Loucy (cell line): ENCODE measurements around the gene TRIO.
"Not testable (repeated sequence)": the region's sequence is repeated elsewhere in the genome, so short reads cannot be mapped to it uniquely, and the experiment has no call there.

Source experiments
- EZH2phosphoT487 ChIP-seq: fragments of 200-600 bp; IDR thresholded peaks from 2 replicates; pipeline ENCODE4 v1.6.1; 2018; ENCODE audit warnings: antibody characterized with exemption, mild to moderate bottlenecking, moderate library complexity, borderline replicate concordance
- TF ChIP-seq, protein P1 (sequence below): fragments of 200-600 bp; sonication (generic); conservative IDR thresholded peaks from 2 replicates; pipeline ENCODE4 v1.5.1; 2014; ENCODE audit warnings: mild to moderate bottlenecking, antibody characterized with exemption, low read length

DNA sequence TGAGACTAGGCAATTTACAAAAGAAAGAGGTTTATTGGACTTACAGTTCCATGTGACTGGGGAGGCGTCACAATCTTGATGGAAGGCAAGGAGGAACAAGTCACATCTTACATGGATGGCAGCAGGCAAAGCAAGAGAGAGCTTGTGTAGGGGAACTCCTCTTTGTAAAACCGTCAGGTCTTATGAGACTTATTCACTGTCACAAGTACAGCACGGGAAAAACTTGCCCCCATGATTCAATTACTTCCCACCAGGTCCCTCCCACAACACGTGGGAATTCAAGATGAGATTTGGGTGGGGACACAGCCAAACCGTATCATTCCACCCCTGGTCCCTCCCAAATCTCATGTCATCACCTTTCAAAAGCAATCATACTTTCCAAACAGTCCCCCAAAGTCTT lies 293.0 kb downstream of the TRIO start:
- TF ChIP-seq, protein P1, sequence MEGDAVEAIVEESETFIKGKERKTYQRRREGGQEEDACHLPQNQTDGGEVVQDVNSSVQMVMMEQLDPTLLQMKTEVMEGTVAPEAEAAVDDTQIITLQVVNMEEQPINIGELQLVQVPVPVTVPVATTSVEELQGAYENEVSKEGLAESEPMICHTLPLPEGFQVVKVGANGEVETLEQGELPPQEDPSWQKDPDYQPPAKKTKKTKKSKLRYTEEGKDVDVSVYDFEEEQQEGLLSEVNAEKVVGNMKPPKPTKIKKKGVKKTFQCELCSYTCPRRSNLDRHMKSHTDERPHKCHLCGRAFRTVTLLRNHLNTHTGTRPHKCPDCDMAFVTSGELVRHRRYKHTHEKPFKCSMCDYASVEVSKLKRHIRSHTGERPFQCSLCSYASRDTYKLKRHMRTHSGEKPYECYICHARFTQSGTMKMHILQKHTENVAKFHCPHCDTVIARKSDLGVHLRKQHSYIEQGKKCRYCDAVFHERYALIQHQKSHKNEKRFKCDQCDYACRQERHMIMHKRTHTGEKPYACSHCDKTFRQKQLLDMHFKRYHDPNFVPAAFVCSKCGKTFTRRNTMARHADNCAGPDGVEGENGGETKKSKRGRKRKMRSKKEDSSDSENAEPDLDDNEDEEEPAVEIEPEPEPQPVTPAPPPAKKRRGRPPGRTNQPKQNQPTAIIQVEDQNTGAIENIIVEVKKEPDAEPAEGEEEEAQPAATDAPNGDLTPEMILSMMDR: not testable (repeated sequence)
- not testable (repeated sequence) for TF ChIP-seq EZH2phosphoT487
